ENCODE results near the gene CASP4.

DNA sequence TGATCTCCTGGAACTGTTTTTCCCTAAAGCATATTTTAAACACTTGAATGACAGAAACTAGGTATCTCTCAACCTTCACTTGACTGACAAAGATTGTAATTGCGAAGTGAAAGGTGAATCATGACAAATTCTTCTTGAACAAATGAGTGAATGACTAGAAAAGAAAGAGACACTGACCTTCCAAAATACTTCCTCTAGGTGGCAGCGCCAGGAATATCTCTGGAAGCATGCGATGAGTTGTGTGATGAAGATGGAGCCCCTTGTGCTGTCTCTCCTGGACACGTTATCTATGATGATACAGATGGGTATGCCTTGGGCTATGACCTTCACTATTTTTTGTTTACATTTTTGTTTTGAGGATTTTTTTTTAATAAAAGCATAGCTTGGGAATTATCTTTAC lies 63.1 kb downstream of the CASP4 start:
- TF ChIP-seq GATA3 (IDR thresholded peaks at IDR 0.05; ENCODE audit: low read depth, low read length) (no peak), GATA2 (IDR thresholded peaks at IDR 0.05; ENCODE audit: low read depth, low read length) (no peak)

Data from SH-SY5Y (cell line).